Pulmonary artery endothelial cell (primary cell): Measurements from ENCODE around the gene NUP62. TPM values are rescaled to one million over a fixed set of nuclear protein-coding genes. Genes with fewer than 3 reads are reported as not detected.
"Not testable (repeated sequence)": the region's sequence is repeated elsewhere in the genome, so short reads cannot be mapped to it uniquely, and the experiment has no call there.

Source experiments
- DNase-seq: peaks from one replicate; pipeline ENCODE4 v3.0.0-alpha.2; 2011; ENCODE audit warnings: low read depth, low spot score
- total RNA-seq: library from RNA; depleted of rRNA; stranded (reverse); fragments of >200 nt; gene quantifications from 2 replicates; pipeline ENCODE4 v1.2.3, GENCODE V29; 2014

The NUP62 gene, protein sequence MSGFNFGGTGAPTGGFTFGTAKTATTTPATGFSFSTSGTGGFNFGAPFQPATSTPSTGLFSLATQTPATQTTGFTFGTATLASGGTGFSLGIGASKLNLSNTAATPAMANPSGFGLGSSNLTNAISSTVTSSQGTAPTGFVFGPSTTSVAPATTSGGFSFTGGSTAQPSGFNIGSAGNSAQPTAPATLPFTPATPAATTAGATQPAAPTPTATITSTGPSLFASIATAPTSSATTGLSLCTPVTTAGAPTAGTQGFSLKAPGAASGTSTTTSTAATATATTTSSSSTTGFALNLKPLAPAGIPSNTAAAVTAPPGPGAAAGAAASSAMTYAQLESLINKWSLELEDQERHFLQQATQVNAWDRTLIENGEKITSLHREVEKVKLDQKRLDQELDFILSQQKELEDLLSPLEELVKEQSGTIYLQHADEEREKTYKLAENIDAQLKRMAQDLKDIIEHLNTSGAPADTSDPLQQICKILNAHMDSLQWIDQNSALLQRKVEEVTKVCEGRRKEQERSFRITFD
- 33.8 and 49.8 TPM in 2 replicates for total RNA-seq

DNA sequence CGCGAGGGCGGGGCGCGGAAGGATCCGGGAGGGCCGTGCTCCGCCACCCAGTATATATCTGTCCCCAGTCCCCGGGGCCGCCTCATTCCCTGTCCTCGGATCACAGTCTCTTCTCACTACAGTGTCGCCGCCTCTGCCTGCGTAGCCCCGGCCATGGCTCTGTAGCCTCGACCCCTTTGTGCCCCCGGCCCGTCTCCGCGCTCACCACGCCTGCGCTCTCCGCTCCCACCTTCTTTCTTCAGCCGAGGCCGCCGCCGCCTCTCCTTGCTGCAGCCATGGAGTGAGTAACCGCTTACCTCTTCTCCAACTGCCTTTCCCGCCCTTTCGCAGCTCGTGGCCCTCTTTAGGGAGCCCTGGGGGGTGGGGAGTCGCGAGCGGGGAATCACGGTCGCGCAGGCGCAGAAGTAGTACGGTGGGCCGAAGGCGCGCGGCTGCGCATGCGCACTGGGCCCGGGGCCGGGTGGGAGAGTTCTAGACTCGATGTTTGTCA, at the start of gene NUP62, which contains the start of gene ATF5:
Gene NUP62, minus strand, starts transcription at position 384 of the 490 bp plus-strand sequence. CDS start 19,697 bp downstream, outside the sequence.
Gene ATF5, plus strand, starts transcription at position 85 of the 490 bp plus-strand sequence. CDS start 1,646 bp downstream, outside the sequence.
- DNase-seq, result no peak

- no peak for DNase-seq
Observed at GRCh38 chr19:49978324-49978723, 49.0 kb upstream of the NUP62 start.

DNA sequence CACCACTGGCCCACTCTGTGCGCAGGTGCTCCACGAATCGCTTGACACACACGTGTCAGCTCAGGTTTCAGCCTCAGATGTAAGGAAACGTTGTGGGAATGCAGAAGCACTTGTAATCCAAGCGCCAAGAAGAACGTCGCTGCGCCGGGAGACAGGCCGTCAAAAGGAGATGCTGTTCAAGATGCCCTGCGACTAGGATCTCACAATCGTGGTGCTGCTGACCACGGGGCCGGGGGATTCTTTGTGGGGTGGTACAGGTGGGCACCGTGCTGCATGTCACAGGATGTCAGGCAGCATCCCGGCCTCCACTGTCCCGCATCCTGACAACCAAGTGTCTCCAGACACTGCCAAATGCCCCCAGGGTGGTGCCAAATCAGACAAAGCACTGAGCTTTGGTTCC, 48.6 kb upstream of the NUP62 start:
- no peak for DNase-seq

- no peak for DNase-seq
Observed at GRCh38 chr19:49977076-49977475, 47.8 kb upstream of the NUP62 start.

- no peak for DNase-seq
Observed at GRCh38 chr19:49976496-49976895, 47.2 kb upstream of the NUP62 start.

DNA sequence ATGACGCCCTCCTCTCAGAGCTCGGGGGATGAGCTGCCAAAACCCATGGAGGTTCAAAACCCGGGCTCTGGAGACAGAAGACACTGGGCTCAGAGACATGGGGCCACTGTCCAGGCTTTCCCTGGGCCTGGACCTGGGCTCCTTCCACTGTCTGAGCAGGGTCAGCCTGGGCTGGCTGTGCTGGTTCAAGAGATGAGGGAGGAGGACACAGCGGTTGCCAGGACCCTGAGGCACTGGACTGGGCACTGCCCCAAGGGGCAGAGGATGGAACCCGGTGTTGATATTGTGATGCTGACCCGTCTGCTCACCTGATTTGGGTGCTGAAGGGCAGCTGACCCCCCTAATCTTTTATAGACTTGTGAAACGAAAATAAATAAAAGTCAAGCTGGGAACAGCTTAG, 45.7 kb upstream of the NUP62 start:
- DNase-seq, result no peak

DNA sequence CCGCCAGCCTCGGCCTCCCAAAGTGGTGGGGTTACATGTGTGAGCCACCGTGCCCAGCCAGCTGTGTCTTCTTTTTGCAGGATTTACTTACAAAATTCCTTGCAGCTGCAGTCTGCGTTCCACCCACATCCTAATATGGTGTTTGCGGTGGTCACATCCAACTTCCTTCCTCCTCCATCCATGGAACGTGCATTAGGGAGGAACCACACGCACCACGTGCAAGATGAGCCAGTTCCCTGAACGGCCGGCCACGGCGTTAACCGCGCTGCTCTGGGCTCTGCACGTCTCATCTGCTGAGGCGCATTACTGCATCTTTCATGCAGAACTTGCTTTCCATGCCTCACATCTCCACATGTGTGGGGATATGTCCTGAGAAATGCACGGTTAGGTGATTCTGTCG, 44.7 kb upstream of the NUP62 start:
- DNase-seq, result no peak

- no peak for DNase-seq
Observed at GRCh38 chr19:49972841-49973240, 43.5 kb upstream of the NUP62 start.

- DNase-seq, result no peak
Observed at GRCh38 chr19:49971991-49972411, 42.7 kb upstream of the NUP62 start.

DNA sequence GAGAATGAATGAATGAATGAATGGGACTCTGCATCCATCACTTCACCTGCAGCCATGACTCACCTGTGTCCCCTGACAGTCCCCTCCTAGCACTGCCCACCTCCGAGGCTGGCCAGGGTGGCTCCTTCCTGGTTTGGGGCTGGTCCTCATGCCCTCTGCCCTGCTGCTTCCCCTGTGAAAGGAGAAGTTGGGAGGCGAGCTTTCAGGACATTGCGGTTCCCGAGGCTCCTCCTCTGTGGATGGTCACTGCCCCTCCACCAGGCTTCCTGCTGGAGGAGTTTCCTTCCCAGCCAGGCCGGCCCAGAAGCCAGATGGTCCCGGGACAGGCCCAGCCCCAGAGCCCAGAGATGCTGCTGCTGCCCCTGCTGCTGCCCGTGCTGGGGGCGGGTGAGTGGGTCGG, 40.1 kb upstream of the NUP62 start:
- DNase-seq, result not testable (repeated sequence)

GRCh38 chr19:49968279-49968922, 39.1 kb upstream of the NUP62 start:
- DNase-seq, result no peak

DNA sequence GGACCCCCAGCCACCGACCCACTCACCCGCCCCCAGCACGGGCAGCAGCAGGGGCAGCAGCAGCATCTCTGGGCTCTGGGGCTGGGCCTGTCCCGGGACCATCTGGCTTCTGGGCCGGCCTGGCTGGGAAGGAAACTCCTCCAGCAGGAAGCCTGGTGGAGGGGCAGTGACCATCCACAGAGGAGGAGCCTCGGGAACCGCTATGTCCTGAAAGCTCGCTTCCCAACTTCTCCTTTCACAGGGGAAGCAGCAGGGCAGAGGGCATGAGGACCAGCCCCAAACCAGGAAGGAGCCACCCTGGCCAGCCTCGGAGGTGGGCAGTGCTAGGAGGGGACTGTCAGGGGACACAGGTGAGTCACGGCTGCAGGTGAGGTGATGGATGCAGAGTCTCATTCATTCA, 31.7 kb upstream of the NUP62 start, which contains the start of gene SIGLEC11:
Gene SIGLEC11, minus strand, starts transcription at position 193 of the 400 bp plus-strand sequence. Its CDS starts 91 bp downstream, at position 102.
- DNase-seq, result not testable (repeated sequence)

- DNase-seq, result not testable (repeated sequence)
Observed at GRCh38 chr19:49959892-49960291, 30.6 kb upstream of the NUP62 start.

DNA sequence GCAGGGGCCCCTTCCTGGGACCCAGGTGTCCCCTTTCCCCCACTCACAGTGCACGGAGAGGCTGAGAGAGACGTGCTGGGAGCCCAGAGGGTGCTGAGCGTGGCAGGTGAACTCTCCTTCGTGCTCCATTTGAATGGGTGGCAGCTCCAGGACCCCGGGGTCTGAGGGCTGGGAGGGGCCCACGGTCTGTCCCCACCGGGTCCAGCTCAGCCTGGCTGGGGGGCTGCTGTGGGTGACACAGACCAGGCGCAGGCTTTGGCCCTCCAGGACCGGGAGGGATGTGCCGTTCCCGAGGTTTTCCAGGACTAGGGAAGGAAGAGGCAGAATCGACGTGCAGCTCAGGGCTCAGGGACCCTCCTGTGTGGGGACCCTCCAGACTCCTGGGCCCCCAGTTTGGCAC, 29.3 kb upstream of the NUP62 start:
- DNase-seq, result not testable (repeated sequence)

- DNase-seq, result not testable (repeated sequence)
Observed at GRCh38 chr19:49958144-49958543, 28.8 kb upstream of the NUP62 start.

DNA sequence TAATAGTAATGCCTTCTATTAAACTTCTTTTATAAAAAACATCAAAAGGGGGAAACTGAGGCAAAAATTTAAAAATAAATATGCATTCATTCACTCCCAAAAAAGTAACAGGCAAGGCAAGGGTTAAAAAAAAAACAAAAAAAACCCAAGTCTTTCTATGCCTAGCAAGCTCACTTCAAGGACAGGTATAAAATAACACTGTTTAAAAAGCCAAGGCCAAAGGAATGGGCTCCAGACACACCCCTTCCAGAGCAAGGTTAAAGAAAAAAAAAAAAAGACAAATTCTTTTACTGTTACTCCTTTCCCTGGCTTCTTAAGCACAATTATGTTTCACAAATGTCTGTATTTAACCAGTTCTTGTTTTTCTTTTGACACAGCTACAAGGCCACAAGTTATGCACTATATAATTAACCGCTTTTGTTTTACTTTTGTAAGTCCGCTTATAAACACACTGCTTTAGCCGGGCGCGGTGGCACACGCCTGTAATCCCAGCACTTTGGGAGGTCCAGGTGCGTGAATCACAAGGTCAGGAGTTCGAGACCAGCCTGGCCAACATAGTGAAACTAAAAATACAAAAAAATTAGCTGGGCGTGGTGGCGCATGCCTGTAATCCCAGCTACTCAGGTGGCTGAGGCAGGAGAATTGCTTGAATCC, 28.1 kb upstream of the NUP62 start:
- no peak for DNase-seq

- DNase-seq, result no peak
Observed at GRCh38 chr19:49956115-49956495, 26.8 kb upstream of the NUP62 start.

DNA sequence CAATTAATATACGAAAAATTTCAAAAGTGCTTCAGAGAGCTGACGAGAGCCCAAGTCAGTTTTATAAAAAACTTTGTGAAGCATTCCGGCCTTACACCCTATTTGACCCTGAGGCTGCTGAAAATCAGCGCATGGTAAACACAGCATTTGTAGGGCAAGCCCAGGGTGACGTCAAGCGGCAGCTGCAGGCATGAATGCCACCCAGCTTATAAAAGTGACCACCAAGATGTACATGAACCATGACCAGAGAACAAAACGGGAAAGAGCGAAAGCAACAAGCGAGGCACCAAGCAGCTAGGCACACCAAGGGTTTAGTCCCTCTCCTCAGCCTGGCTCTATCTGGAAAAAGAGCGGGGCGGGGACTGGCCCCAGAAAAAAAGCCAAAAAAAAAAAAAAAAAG, 25.6 kb upstream of the NUP62 start:
- DNase-seq, result no peak

- DNase-seq, result no peak
Observed at GRCh38 chr19:49954092-49954829, 25.0 kb upstream of the NUP62 start.

DNA sequence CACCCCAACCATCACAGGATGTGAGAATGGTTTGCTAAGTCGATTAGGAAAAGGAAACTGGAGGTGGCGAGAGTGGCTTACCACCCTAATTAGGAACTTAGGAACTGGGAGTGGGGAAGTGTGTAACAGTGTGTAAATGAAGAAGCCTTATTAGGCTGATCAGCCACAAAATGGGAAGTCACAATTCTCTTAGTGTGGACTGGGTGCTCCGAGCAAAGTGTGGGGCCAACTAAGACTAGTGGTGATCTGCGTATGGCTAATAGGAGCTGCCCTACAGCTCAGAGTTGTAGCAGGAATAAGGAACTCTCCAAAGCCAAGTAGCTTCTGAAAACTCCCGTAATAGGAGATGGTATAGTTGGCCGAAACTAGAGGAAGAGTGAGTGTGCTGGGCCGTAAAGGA, 24.1 kb upstream of the NUP62 start:
- DNase-seq, result no peak

GRCh38 chr19:49952906-49953305, 23.6 kb upstream of the NUP62 start:
- no peak for DNase-seq
